Effector memory CD8-positive, alpha-beta T cell (primary cell): Measurements from ENCODE around the gene DOLPP1.
"Not testable (repeated sequence)": the region's sequence is repeated elsewhere in the genome, so short reads cannot be mapped to it uniquely, and the experiment has no call there.

Source experiments
- ATAC-seq: fragments of 150-1000 bp; cut with Tn5 transposase; replicated peaks from 2 replicates; pipeline ENCODE4 v1.10.0; 2021; ENCODE audit warnings: mild to moderate bottlenecking, moderate library complexity
- DNase-seq, 3 experiments: peaks; one replicate each; pipeline ENCODE4 v3.0.0; 2021
- H3K27ac Mint-ChIP-seq, 2 donors: one replicate each; pipeline ENCODE4 v1.8.0; 2022; ENCODE audit warnings: mild to moderate bottlenecking in 2 of 2, mixed read lengths in 2 of 2, moderate library complexity in 2 of 2
- H3K27me3 Mint-ChIP-seq, 2 donors: one replicate each; pipeline ENCODE4 v1.8.0; 2022; ENCODE audit warnings: mixed read lengths in 2 of 2
- H3K36me3 Mint-ChIP-seq: one replicate; pipeline ENCODE4 v1.8.0; 2022; ENCODE audit warnings: mild to moderate bottlenecking, moderate library complexity, mixed read lengths; ENCODE audit not compliant: insufficient read depth
- H3K4me1 Mint-ChIP-seq, 2 donors: one replicate each; pipeline ENCODE4 v1.8.0; 2022; ENCODE audit warnings: low read depth in 2 of 2, mixed read lengths in 2 of 2
- H3K4me3 Mint-ChIP-seq, 2 donors: one replicate each; pipeline ENCODE4 v1.8.0; 2022; ENCODE audit warnings: mild to moderate bottlenecking in 2 of 2, mixed read lengths in 2 of 2, moderate library complexity in 2 of 2
- H3K9me3 Mint-ChIP-seq, 2 donors: one replicate each; pipeline ENCODE4 v1.8.0; 2022; ENCODE audit warnings: mixed read lengths in 2 of 2

The DOLPP1 gene

DNA sequence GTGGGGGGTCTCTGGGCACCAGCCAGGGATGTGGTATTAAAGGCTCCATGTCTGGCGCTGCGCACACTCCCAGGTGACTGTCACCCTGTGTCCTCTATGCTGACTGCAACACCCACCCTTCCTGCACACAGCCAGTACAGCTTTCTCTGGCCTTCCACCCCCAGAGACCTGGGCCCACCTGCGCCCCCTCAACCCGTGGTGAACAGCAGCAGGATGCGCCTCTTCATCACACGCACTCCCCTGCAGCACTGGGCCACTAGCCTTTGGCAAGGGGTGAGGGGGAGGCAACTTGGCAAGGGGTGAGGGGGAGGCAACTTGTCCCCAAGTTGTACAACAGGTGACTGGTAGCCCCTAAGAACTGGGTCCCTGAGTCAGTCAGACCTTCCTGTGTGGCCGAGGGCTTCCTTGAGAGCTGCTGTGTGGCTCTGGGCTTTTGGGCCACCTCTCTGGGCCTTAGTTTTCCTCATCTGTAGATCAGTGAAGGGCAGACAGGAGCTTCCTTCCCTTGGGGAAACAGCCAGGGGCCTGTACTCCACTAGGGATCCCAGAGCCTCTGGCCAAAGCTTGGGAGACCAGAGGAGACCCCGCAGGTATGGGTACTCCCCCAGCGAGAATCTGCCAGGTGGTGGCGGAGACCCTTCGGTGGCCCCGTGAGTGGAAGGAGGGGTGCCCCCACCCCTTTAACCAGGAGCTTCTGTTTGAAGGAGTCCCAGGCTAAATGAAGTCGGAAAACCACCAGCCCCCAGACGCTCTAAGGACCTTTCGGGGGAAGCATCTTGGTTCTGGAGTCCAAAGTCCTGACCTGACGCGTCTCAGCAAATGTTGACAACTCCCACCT, 25.2 kb downstream of the DOLPP1 start:
- peaks cover 6% of the 10 kb centered on the region for H3K36me3 Mint-ChIP-seq
- DNase-seq: no peak
- no peaks in the 10 kb centered on the region for H3K9me3 Mint-ChIP-seq
- peaks cover 0 to 10% of the 10 kb centered on the region in 2 donors for H3K4me1 Mint-ChIP-seq
- no peak for ATAC-seq
- no peak overlapping the region for H3K27ac Mint-ChIP-seq
- H3K27me3 Mint-ChIP-seq: no peaks in the 10 kb centered on the region
- no peak overlapping the region for H3K4me3 Mint-ChIP-seq

DNA sequence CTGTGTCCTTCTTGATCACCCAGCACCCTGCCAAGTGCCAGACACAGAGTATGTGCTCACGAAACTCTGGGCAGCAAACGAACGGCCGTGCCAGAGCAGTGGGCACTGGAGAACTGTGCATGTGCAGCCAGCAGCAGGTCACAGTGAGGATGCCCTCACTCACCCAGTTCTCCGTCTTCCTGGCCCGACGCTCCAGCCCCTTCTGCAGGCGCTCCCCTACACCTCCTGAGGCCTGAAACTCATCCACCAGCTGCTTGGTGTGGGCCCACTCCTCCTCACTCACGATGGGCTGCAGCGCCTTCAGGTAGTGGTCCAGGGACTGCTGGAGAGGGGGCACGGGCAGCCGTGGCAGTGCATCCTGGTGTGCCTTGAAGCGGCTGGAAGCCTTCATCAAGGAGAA, 26.7 kb downstream of the DOLPP1 start:
- Mint-ChIP-seq H3K4me1 (peaks cover 7 to 15% of the 10 kb centered on the region in 2 donors), H3K4me3 (no peak overlapping the region), H3K27ac (no peak overlapping the region), H3K36me3 (peaks cover 9% of the 10 kb centered on the region), H3K27me3 (no peaks in the 10 kb centered on the region), H3K9me3 (no peaks in the 10 kb centered on the region)
- ATAC-seq (no peak), DNase-seq (no peak)

DNA sequence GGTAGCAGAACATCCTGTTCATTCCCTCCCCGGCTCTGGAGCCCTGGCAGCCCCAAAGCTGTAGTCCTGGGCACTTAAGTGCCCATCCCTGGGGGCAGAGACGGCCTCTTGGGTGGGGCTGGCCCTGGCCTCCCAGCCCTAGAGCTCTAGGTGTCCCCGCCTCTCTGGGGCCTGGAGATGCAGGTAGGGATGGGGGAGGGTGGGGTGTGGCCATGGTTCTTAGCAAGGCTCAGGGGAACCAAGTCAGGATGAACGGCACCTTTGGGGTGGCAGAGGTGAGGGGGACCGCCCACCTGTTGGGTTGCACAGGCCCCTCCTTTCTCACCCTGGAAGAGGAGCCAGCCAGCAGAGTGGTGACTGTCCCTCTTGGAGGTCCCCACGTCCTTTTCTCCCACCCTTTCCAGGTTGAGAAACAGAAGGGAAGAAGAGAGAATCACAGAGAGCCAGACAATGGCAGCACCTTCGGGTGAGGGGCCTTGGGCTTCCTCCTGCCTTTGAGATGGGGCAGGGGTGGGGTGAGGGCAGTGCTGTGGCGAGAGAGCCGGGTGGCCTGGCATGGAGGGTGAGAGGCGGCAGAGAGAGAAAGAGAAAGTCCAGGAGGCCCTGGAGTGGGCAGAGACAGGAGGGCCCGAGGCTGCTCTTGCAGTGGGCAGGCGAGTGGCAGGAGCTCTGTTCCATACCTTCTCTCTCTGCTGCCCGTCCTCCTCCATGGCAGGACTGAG, 27.3 kb downstream of the DOLPP1 start:
- Mint-ChIP-seq H3K4me3 (peak overlapping the region; percentile 88 to 90), H3K9me3 (no peaks in the 10 kb centered on the region)

DNA sequence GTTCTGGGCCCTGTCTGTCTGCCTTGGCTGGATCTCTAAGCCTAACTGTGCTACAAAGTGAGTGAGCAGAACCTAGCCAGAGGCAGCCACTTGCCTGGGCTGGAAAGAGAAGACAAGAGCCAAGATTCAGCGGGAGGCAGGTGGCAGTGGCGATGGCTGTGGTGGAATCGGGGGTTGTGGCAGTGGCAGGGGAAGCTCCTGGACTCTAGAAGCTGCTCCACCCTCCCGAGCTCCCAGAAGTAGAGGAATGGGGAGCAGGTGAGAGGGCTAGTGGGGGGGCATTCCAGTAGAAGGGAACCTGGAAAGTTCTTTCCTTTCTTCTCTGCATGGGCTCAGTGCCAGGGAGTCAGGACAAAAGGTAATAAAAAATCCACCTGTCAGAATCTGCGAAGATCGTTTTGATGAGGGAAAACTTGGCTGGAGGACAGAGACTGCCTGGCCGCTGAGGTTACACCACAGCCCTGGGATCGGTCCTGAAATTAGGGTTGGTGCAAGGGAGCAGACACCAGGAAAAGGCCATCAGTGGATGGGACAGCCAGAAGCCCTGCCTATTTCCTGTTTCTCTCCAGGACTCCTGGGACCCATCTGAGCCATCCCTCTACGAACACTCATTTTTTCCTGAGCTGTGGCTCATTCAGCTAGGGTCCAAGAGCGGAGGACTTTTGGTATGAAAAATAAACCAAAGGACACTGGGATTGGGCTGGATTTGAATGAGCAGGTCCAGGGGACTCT, 28.1 kb downstream of the DOLPP1 start:
- peaks cover 9% of the 10 kb centered on the region for H3K36me3 Mint-ChIP-seq
- no peak for ATAC-seq
- H3K9me3 Mint-ChIP-seq: no peaks in the 10 kb centered on the region
- no peaks in the 10 kb centered on the region for H3K27me3 Mint-ChIP-seq
- peaks cover 7 to 15% of the 10 kb centered on the region in 2 donors for H3K4me1 Mint-ChIP-seq
- peak overlapping the region in 1 of 2 donors; percentile 88 for H3K27ac Mint-ChIP-seq
- DNase-seq: no peak
- H3K4me3 Mint-ChIP-seq: peak overlapping the region; percentile 88 to 90

More for the DNA sequence above, 27.3 kb downstream of the DOLPP1 start:
- ATAC-seq (no peak), DNase-seq (no peak)
- Mint-ChIP-seq H3K27me3 (no peaks in the 10 kb centered on the region), H3K27ac (peak overlapping the region in 1 of 2 donors; percentile 88), H3K4me1 (peaks cover 7 to 15% of the 10 kb centered on the region in 2 donors), H3K36me3 (peaks cover 9% of the 10 kb centered on the region)

DNA sequence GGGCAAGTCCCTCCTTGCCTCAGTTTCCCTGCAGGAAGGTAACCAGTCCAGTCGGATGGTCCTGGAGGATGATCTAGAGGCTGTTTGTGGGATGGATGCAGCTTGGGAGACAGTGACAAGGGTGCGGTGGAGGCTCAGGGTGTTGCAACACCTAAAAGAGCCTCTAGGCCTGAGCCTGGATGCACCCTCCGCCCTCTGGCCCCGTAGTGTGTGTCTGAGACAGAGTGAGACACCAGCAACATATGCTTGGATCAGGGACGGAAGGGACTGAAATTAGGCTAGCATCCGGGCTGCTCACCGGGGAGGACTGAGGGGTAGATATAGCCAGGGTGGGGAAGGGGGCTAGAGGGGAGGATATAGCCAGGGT, 28.6 kb downstream of the DOLPP1 start:
- DNase-seq: no peak
- Mint-ChIP-seq H3K4me3 (peak overlapping the region; percentile 88 to 90), H3K27me3 (no peaks in the 10 kb centered on the region), H3K27ac (peak overlapping the region in 1 of 2 donors; percentile 88), H3K36me3 (peaks cover 9% of the 10 kb centered on the region), H3K4me1 (peaks cover 7 to 15% of the 10 kb centered on the region in 2 donors), H3K9me3 (no peaks in the 10 kb centered on the region)
- no peak for ATAC-seq

DNA sequence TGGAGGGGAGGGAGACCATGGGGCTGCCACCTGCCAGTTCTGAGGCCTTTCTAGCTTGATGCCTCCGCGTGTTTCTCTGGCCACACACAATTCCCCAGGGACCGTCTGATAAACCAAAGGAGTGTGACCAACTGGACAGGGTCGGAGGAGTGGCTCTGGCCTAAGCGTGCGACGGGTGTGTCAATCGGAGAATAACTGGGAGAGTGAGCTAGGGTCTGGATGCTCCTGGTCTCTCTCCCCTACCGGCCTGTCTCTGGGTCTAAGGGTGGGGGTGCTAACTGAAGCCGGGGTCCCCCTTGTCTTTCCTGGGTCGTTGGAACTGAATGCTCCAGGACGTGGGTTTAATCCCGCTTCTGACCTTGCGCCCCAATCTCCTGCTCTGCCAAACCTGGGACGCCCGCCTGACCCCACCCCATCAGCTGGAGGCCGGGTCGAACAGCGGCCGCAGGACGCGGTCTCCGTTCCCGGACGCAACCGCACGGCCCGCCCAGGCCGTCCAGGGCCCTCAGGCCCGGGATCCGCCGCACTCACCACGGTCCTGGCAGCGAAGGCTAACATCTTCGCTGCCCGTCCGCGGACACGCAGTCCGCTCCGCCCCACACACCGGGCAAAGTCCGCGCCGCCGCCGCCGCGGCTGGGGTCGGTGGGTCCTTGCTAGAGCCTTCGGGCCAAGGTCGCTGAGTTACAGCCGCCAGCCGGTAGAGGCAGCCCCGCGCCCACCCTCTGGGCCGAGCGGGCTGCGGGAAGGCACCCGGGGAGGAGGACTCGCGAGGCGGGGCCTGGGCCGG, 29.2 kb downstream of the DOLPP1 start:
- Mint-ChIP-seq H3K9me3 (no peaks in the 10 kb centered on the region), H3K4me1 (peaks cover 7 to 18% of the 10 kb centered on the region in 2 donors), H3K27ac (peak overlapping the region in 1 of 2 donors; percentile 92), H3K27me3 (no peaks in the 10 kb centered on the region), H3K4me3 (peak overlapping the region; percentile 88 to 90), H3K36me3 (peaks cover 9% of the 10 kb centered on the region)
- ATAC-seq (no peak), DNase-seq (peak in 2 of 3 experiments; percentile 7 to 15)

DNA sequence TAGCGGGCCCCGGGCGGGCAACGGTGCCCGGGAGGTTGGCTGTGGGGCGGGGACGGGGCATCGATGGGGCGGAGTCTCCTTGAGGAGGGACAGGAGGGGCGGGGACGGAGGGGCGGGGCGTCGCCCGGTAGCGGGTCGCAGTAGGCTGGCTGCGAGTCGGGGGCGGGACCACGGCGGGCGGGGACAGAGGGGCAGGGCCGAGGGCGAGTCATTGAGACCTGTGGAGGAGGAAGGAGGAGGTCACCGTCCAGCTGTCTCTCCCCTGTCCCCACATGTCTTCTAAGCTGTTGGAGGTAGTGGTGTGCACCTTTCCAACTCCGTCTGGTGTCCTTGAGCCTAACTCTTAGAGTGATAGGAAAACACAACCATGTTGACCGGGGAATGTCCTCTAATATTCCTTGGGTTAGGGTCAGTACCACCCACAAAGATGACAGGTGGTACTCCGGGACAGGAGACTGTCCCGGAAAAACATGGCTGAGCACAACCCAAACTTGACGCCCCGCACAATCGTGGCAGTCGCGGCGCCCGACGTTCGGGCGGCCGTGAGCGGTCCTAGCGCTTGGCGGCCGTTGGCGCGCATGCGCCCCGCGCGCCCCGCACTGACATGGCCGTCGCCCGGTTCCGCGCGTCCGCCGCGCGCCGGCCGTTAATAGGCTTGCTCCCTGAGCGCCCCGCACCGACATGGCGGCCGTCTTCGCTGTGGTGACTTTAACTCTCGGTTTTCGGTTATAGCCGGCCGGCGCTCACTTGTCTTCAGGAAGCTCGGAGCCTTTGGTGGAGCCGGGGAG, 30.0 kb downstream of the DOLPP1 start, which contains the start of the genes CRAT and PTPA:
TSS of gene CRAT (minus strand) at position 54 of the 788 bp plus-strand sequence. CDS start 284 bp downstream, outside the sequence.
TSS of gene PTPA (plus strand) at position 676 of the 788 bp plus-strand sequence. CDS start 186 bp downstream, outside the sequence.
- peak; percentile 84 for ATAC-seq
- peaks cover 7 to 20% of the 10 kb centered on the region in 2 donors for H3K4me1 Mint-ChIP-seq
- no peaks in the 10 kb centered on the region for H3K9me3 Mint-ChIP-seq
- H3K27me3 Mint-ChIP-seq: no peaks in the 10 kb centered on the region
- peak; percentile 90 to 93 (median 90) for DNase-seq
- H3K36me3 Mint-ChIP-seq: peaks cover 9% of the 10 kb centered on the region
- H3K4me3 Mint-ChIP-seq: peak within 1 kb of the TSS; percentile 88 to 90
- peak within 1 kb of the TSS; percentile 86 to 92 for H3K27ac Mint-ChIP-seq

DNA sequence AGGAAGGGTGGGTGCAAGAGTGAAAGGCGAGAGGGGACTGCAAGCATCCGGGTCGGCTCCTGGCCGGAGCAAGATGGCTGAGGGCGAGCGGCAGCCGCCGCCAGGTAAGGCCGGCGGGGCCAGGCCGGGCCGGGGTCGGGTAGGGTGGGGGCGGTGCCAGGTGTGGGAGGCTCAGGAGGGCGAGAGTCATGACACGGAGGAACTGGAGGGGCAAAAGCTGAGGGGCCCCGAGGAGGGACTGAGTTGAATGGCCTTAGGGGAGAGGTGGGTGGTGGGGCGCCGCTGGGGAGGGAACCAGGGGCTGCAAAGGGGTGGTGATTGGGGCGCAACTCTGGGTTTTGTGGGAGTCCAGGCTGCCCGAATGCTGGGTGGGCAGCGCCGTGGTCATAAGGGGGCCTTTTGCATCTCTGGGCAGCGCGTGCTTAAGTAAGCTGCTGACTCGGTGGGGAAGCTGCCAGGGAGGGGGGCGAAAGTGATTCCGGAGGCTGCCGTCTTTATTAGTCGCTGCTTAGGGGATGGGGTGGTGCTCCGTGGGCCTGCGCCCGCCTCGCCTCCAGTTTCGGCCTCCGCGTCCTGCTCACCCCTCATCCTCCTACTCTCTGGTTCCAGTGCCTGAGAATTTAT, 30.7 kb downstream of the DOLPP1 start:
- DNase-seq: peak in 2 of 3 experiments; percentile 9 to 16
- peak overlapping the region; percentile 86 to 92 for H3K27ac Mint-ChIP-seq

DNA sequence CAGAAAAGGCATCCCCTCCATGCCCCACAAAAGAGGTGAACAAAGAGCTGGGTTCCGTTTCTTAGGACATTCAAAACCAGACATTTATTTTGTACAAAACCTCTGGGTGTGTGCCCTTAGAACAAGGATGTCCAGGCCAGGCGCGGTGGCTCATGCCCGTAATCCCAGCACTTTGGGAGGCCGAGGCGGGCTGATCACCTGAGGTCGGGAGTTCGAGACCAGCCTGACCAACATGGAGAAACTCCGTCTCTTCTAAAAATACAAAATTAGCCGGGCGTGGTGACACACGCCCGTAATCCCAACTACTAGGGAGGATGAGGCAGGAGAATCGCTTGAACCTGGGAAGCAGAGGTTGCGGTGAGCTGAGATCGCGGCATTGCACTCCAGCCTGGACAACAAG, 31.6 kb downstream of the DOLPP1 start:
- H3K27me3 Mint-ChIP-seq, DNase-seq, ATAC-seq, H3K36me3 Mint-ChIP-seq, H3K9me3 Mint-ChIP-seq: not testable (repeated sequence)
- Mint-ChIP-seq H3K27ac (peak overlapping the region in 1 of 2 donors; percentile 86), H3K4me3 (peak overlapping the region; percentile 88 to 90), H3K4me1 (peaks cover 7 to 20% of the 10 kb centered on the region in 2 donors)

More for the DNA sequence above, 30.7 kb downstream of the DOLPP1 start:
- Mint-ChIP-seq H3K4me3 (peak overlapping the region; percentile 88 to 90), H3K9me3 (no peaks in the 10 kb centered on the region), H3K4me1 (peaks cover 7 to 20% of the 10 kb centered on the region in 2 donors), H3K36me3 (peaks cover 9% of the 10 kb centered on the region), H3K27me3 (no peaks in the 10 kb centered on the region)
- ATAC-seq: no peak

DNA sequence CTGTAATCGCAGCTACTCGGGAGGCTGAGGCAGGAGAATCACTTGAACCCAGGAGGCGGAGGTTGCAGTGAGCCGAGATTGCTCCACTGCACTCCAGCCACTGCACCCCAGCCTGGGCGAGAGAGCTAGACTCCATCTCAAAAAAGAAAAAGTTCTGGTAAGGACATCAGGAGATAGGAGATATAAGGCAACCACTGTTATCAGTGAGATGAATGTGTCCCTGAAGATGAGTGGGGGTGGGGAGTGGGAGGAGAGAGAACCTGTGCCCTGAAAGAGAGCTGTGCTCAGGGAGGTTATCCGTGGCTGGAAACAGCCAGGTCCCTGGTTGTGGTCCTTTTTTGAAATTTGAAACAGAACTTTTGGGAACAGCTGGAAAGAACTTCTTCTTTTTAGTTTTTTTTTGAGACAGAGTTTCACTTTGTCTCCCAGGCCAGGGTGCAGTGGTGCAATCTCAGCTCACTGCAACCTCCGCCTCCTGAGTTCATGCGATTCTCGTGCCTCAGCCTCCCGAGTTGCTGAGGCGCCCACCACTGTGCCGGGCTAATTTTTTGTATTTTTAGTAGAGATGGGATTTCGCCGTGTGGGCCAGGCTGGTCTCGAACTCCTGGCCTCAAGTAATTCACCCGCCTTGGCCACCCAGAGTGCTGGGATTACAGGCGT, 32.9 kb downstream of the DOLPP1 start:
- Mint-ChIP-seq H3K27ac (no peak overlapping the region), H3K4me3 (peak overlapping the region in 1 of 2 donors; percentile 14), H3K36me3 (peaks cover 3% of the 10 kb centered on the region), H3K9me3 (no peaks in the 10 kb centered on the region), H3K4me1 (peaks cover 7 to 20% of the 10 kb centered on the region in 2 donors), H3K27me3 (no peaks in the 10 kb centered on the region)
- ATAC-seq (no peak), DNase-seq (no peak)

DNA sequence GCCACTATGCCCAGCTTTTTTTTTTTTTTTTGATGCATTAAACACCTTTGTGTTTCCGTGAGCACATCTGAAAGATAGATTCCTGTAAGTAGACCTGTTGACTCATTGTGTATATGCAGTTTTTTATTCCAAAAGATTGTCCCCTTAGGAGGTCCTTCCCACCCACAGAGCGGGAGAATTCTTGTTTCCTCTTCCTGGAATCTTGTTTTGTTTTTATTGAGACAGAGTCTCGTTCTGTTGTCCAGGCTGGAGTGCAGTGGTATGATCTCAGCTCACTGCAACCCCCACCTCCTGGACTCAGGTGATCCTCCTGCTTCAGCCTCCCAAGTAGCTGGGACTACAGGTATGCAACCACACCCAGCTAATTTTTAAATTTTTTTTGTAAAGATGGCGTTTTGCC, 37.9 kb downstream of the DOLPP1 start:
- DNase-seq (no peak), ATAC-seq (no peak)
- no peaks in the 10 kb centered on the region for H3K27me3 Mint-ChIP-seq
- H3K36me3 Mint-ChIP-seq: peaks cover 20% of the 10 kb centered on the region
- H3K4me3 Mint-ChIP-seq: no peak overlapping the region
- no peaks in the 10 kb centered on the region for H3K9me3 Mint-ChIP-seq
- no peak overlapping the region for H3K27ac Mint-ChIP-seq
- H3K4me1 Mint-ChIP-seq: peaks cover 7% of the 10 kb centered on the region in 2 donors
